IMR-90 (cell line): ENCODE data around the gene F13A1. TPM values are rescaled to one million over a fixed set of nuclear protein-coding genes. Genes with fewer than 3 reads are reported as not detected.

Experiments used
- ATAC-seq: fragments of 200-7000 bp; cut with Tn5 transposase; 2 replicates; pipeline ENCODE4 v1.9.1; 2020; ENCODE audit warnings: low read depth, mild to moderate bottlenecking, moderate library complexity
- BruUV-seq: library from RNA; stranded (reverse); fragments of 400-500 nt; replicated peaks from 2 replicates; lab custom pipeline; 2021; lab: Mats Ljungman, UMichigan
- CTCF ChIA-PET: fragments of 300-600 bp; formaldehyde crosslinking; extraction: SDS; loops from one replicate; lab custom pipeline; 2021; ENCODE audit warnings: antibody characterized with exemption; lab: Yijun Ruan, JAX
- POLR2A ChIA-PET: fragments of 300-600 bp; sonication (Branson Sonifier 250); formaldehyde crosslinking; loops from one replicate; lab custom pipeline; 2022; ENCODE audit warnings: antibody characterized with exemption; ENCODE audit not compliant: unreplicated experiment; lab: Charles Lee
- DNase-seq: peaks from one replicate; pipeline ENCODE4 v3.0.0; 2013
- H2AFZ ChIP-seq: replicated peaks from 2 replicates; pipeline ENCODE3; 2013; ENCODE audit warnings: low read length, mild to moderate bottlenecking; ENCODE audit not compliant: poor library complexity
- H2AK5ac ChIP-seq: 2 replicates; pipeline ENCODE4 v1.6.1; 2013; ENCODE audit warnings: low read depth, low read length, inconsistent platforms
- H2AK9ac ChIP-seq: replicated peaks from 2 replicates; pipeline ENCODE3; 2013; ENCODE audit warnings: mild to moderate bottlenecking, low read depth, low read length, moderate library complexity; ENCODE audit not compliant: poor library complexity
- H2BK120ac ChIP-seq: 2 replicates; pipeline ENCODE4 v1.6.1; 2013; ENCODE audit warnings: low read depth, low read length, inconsistent platforms
- H2BK15ac ChIP-seq: 3 replicates; pipeline ENCODE4 v1.6.1; 2013; ENCODE audit warnings: low read depth, low read length, inconsistent platforms
- H2BK20ac ChIP-seq: 2 replicates; pipeline ENCODE4 v1.6.1; 2013; ENCODE audit warnings: low read depth, mild to moderate bottlenecking, inconsistent platforms, low read length, moderate library complexity
- H2BK5ac ChIP-seq: 2 replicates; pipeline ENCODE4 v1.6.1; 2013; ENCODE audit warnings: mild to moderate bottlenecking, low read depth, low read length, inconsistent platforms; ENCODE audit not compliant: poor library complexity, severe bottlenecking
- H3K14ac ChIP-seq: replicated peaks from 2 replicates; pipeline ENCODE4 v1.6.1; 2013; ENCODE audit warnings: low read depth, low read length, inconsistent platforms
- H3K18ac ChIP-seq: 2 replicates; pipeline ENCODE4 v1.6.1; 2013; ENCODE audit warnings: low read depth, low read length, control low read depth
- H3K23ac ChIP-seq: 2 replicates; pipeline ENCODE4 v1.6.1; 2013; ENCODE audit warnings: low read depth, low read length, inconsistent platforms
- H3K27ac ChIP-seq: 2 replicates; pipeline ENCODE4 v1.5.1; 2013; ENCODE audit warnings: mild to moderate bottlenecking, control low read depth, low read length; ENCODE audit not compliant: insufficient read depth
- H3K27me3 ChIP-seq: 2 replicates; pipeline ENCODE4 v1.6.1; 2013; ENCODE audit warnings: low read length; ENCODE audit not compliant: control insufficient read depth, insufficient read depth
- H3K36me3 ChIP-seq: 2 replicates; pipeline ENCODE4 v1.6.1; 2013; ENCODE audit warnings: low read length, mixed read lengths; ENCODE audit not compliant: control insufficient read depth, insufficient read depth
- H3K4ac ChIP-seq: 2 replicates; pipeline ENCODE4 v1.6.1; 2013; ENCODE audit warnings: low read depth, low read length, inconsistent platforms
- H3K4me1 ChIP-seq: 2 replicates; pipeline ENCODE4 v1.6.1; 2013; ENCODE audit warnings: low read length, mixed read lengths; ENCODE audit not compliant: control insufficient read depth, insufficient read depth
- H3K4me2 ChIP-seq: 2 replicates; pipeline ENCODE4 v1.6.1; 2013; ENCODE audit warnings: low read depth, mild to moderate bottlenecking, control low read depth, low read length, moderate library complexity
- H3K4me3 ChIP-seq: 2 replicates; pipeline ENCODE4 v1.5.1; 2013; ENCODE audit warnings: low read depth, mild to moderate bottlenecking, control low read depth, low read length, moderate library complexity; ENCODE audit not compliant: insufficient read depth
- H3K56ac ChIP-seq: 2 replicates; pipeline ENCODE4 v1.6.1; 2013; ENCODE audit warnings: low read length, inconsistent platforms; ENCODE audit not compliant: insufficient read depth; ENCODE audit errors: extremely low read depth
- H3K79me1 ChIP-seq, 2 experiments: 2 replicates each; pipeline ENCODE4 v1.6.1; 2013; ENCODE audit warnings: low read length in 2 of 2, inconsistent platforms in 1 of 2, low read depth in 1 of 2
- H3K9ac ChIP-seq: 2 replicates; pipeline ENCODE4 v1.6.1; 2013; ENCODE audit warnings: low read depth, low read length, control low read depth
- H3K9me1 ChIP-seq: 2 replicates; pipeline ENCODE4 v1.6.1; 2013; ENCODE audit warnings: low read length, inconsistent platforms; ENCODE audit not compliant: insufficient read depth
- H3K9me3 ChIP-seq: 2 replicates; pipeline ENCODE4 v1.6.1; 2013; ENCODE audit warnings: low read length; ENCODE audit not compliant: control insufficient read depth, insufficient read depth
- H4K20me1 ChIP-seq: 2 replicates; pipeline ENCODE4 v1.6.1; 2013; ENCODE audit warnings: low read length, inconsistent platforms; ENCODE audit not compliant: insufficient read depth
- H4K5ac ChIP-seq: 2 replicates; pipeline ENCODE4 v1.6.1; 2013; ENCODE audit warnings: mild to moderate bottlenecking, low read depth, low read length, control low read depth
- H4K8ac ChIP-seq, 2 experiments: 2 replicates each; pipeline ENCODE4 v1.6.1; 2013; ENCODE audit warnings: low read depth in 2 of 2, low read length in 2 of 2, control low read depth in 1 of 2, inconsistent platforms in 1 of 2
- H4K91ac ChIP-seq: 2 replicates; pipeline ENCODE4 v1.6.1; 2013; ENCODE audit warnings: low read depth, low read length, inconsistent platforms; ENCODE audit not compliant: insufficient read depth
- BHLHE40 ChIP-seq: fragments of 150-350 bp; IDR thresholded peaks from 2 replicates; pipeline ENCODE4 v1.6.1; 2016; ENCODE audit warnings: mild to moderate bottlenecking, low read depth, low read length
- CEBPB ChIP-seq: IDR thresholded peaks from 2 replicates; pipeline ENCODE4 v1.6.1; 2012; ENCODE audit warnings: low read depth, low read length, improper control_type of control experiment
- CHD1 ChIP-seq: IDR thresholded peaks from 2 replicates; pipeline ENCODE4 v1.6.1; 2012; ENCODE audit warnings: low read depth, low read length, improper control_type of control experiment
- CTCF ChIP-seq: conservative IDR thresholded peaks from 2 replicates; pipeline ENCODE4 v1.5.1; 2012; ENCODE audit warnings: mild to moderate bottlenecking, low read depth, low read length, improper control_type of control experiment
- ELK1 ChIP-seq: fragments of 150-350 bp; IDR thresholded peaks from 2 replicates; pipeline ENCODE4 v1.6.1; 2016; ENCODE audit warnings: low read depth, mild to moderate bottlenecking, low read length, moderate library complexity, borderline replicate concordance
- FOS ChIP-seq: fragments of 150-350 bp; IDR thresholded peaks from 2 replicates; pipeline ENCODE4 v1.6.1; 2016; ENCODE audit warnings: low read depth, low read length
- MAFK ChIP-seq: IDR thresholded peaks from 2 replicates; pipeline ENCODE4 v1.6.1; 2012; ENCODE audit warnings: low read depth, low read length, improper control_type of control experiment
- MAZ ChIP-seq: IDR thresholded peaks from 2 replicates; pipeline ENCODE4 v1.6.1; 2012; ENCODE audit warnings: low read depth, mild to moderate bottlenecking, low read length, improper control_type of control experiment, moderate library complexity, borderline replicate concordance
- MXI1 ChIP-seq: IDR thresholded peaks from 2 replicates; pipeline ENCODE4 v1.6.1; 2012; ENCODE audit warnings: low read depth, mild to moderate bottlenecking, low read length, moderate library complexity, borderline replicate concordance
- NFE2L2 ChIP-seq: fragments of 150-350 bp; IDR thresholded peaks from 2 replicates; pipeline ENCODE4 v1.6.1; 2016; ENCODE audit warnings: low read depth, mild to moderate bottlenecking, low read length
- POLR2A ChIP-seq: IDR thresholded peaks from 2 replicates; pipeline ENCODE4 v1.6.1; 2012; ENCODE audit warnings: mild to moderate bottlenecking, low read depth, low read length
- RAD21 ChIP-seq: IDR thresholded peaks from 2 replicates; pipeline ENCODE4 v1.6.1; 2012; ENCODE audit warnings: low read length, improper control_type of control experiment
- RCOR1 ChIP-seq: IDR thresholded peaks from 2 replicates; pipeline ENCODE4 v1.6.1; 2012; ENCODE audit warnings: mild to moderate bottlenecking, low read length, improper control_type of control experiment; ENCODE audit not compliant: insufficient replicate concordance
- RFX5 ChIP-seq: IDR thresholded peaks from 2 replicates; pipeline ENCODE4 v1.8.0; 2012; ENCODE audit warnings: low read depth, mild to moderate bottlenecking, low read length, moderate library complexity
- SMC3 ChIP-seq: fragments of 150-350 bp; IDR thresholded peaks from 2 replicates; pipeline ENCODE4 v1.6.1; 2016; ENCODE audit warnings: low read depth, mild to moderate bottlenecking, antibody characterized with exemption, low read length, moderate library complexity
- USF2 ChIP-seq: fragments of 150-350 bp; IDR thresholded peaks from 2 replicates; pipeline ENCODE4 v1.6.1; 2017; ENCODE audit warnings: mild to moderate bottlenecking, antibody characterized with exemption, low read length, low read depth
- WGBS, 2 experiments: methylation state at CpG; one replicate each; pipeline versions ENCODE4 v1.1.5 to v1.1.7; 2013; ENCODE audit warnings: missing lambda C conversion rate in 2 of 2; ENCODE audit not compliant: insufficient read length in 1 of 2; ENCODE audit errors: extremely low coverage in 2 of 2; 5-methylcytosine and 5-hydroxymethylcytosine counted together
- dilution Hi-C: fragments of 300-500 bp; cut with HindIII; formaldehyde crosslinking; loops from one replicate; pipeline ENCODE4 v1.14.3; 2018; ENCODE audit warnings: low sequenced_read_pairs; ENCODE audit not compliant: unreplicated experiment
- in situ Hi-C: fragments of 300-500 bp; cut with MboI; formaldehyde crosslinking; loops from 3 replicates; pipeline ENCODE4 v1.14.3; 2019; ENCODE audit warnings: low sequenced_read_pairs, inconsistent platforms, mixed read lengths
- intact Hi-C: fragments of 100-400 bp; cut with micrococcal nuclease; formaldehyde crosslinking; loops from 2 replicates; pipeline ENCODE4 v1.10.0; 2022
- polyA plus RNA-seq, 3 experiments: library from polyadenylated mRNA; depleted of rRNA; stranded (reverse); fragments of >200 nt; gene quantifications; 2 replicates each; pipeline ENCODE4 v1.2.3, GENCODE V29; 2012; ENCODE audit warnings: low replicate concordance in 1 of 3
- total RNA-seq: library from RNA; depleted of rRNA; stranded (reverse); fragments of >200 nt; gene quantifications from 2 replicates; pipeline ENCODE4 v1.2.3, GENCODE V29; 2012

F13A1 gene
- total and polyA plus RNA-seq, 2 of the 4 experiments (the other 2 are of a cell fraction) = not detected

- no peak overlapping the region for H2BK20ac ChIP-seq
- H3K9me1 ChIP-seq = no peaks in the 10 kb centered on the region
- H2BK5ac ChIP-seq = no peak overlapping the region
- H2AFZ ChIP-seq = no peak overlapping the region
- ChIA-PET CTCF (no interaction called here), POLR2A (no interaction called here)
- H3K23ac ChIP-seq = no peak overlapping the region
- no peak overlapping the region for H4K8ac ChIP-seq
- H4K20me1 ChIP-seq = no peaks in the 10 kb centered on the region
- H3K9ac ChIP-seq = no peak overlapping the region
- H3K27ac ChIP-seq = no peak overlapping the region
- intact Hi-C loops = no loop called here
- H3K9me3 ChIP-seq = peaks cover 28% of the 10 kb centered on the region
- no peak overlapping the region for H3K14ac ChIP-seq
- ATAC-seq = no peak
- H3K27me3 ChIP-seq = no peaks in the 10 kb centered on the region
- H2AK5ac ChIP-seq = no peak overlapping the region
- 52% methylated on average over 2 of the region's 3 CpGs; no CpG with 5 or more reads in 1 of the 2 experiments for WGBS, 2 experiments
- H3K4ac ChIP-seq = no peak overlapping the region
- H4K91ac ChIP-seq = no peak overlapping the region
- dilution Hi-C loops = no loop called here
- in situ Hi-C loops = no loop called here
- no peak overlapping the region for H3K18ac ChIP-seq
- H3K4me1 ChIP-seq = no peaks in the 10 kb centered on the region
- no TSS peak for BruUV-seq
- TF ChIP-seq CTCF (no peak), RFX5 (no peak), MAFK (no peak), BHLHE40 (no peak), MAZ (no peak), CEBPB (no peak), SMC3 (no peak), POLR2A (no peak), USF2 (no peak), CHD1 (no peak), MXI1 (no peak), ELK1 (no peak), RAD21 (no peak), NFE2L2 (no peak), RCOR1 (no peak), FOS (no peak)
- H3K4me2 ChIP-seq = no peak overlapping the region
- no peak overlapping the region for H2BK15ac ChIP-seq
- H2AK9ac ChIP-seq = no peak overlapping the region
- H4K5ac ChIP-seq = no peak overlapping the region
- no peak overlapping the region for H3K4me3 ChIP-seq
- H3K79me1 ChIP-seq = no peaks in the 10 kb centered on the region
- no peak overlapping the region for H3K56ac ChIP-seq
- no peak overlapping the region for H2BK120ac ChIP-seq
- DNase-seq = no peak
- H3K36me3 ChIP-seq = no peaks in the 10 kb centered on the region
Measured at GRCh38 chr6:6328451-6328850, 8.0 kb upstream of the F13A1 start.
